T-helper 17 cell (primary cell): ENCODE data around the gene SNTG2. TPM values are rescaled to one million over a fixed set of nuclear protein-coding genes. Genes with fewer than 3 reads are reported as not detected.
"Not testable (repeated sequence)": the region's sequence is repeated elsewhere in the genome, so short reads cannot be mapped to it uniquely, and the experiment has no call there.

Source experiments
- ATAC-seq: fragments of 150-1000 bp; cut with Tn5 transposase; 2 replicates; pipeline ENCODE4 v1.10.0; 2021; ENCODE audit warnings: mild to moderate bottlenecking, moderate library complexity
- DNase-seq, 3 donors: peaks; one replicate each; pipeline versions ENCODE4 v3.0.0 to v3.0.0-alpha.2; 2020 to 2021
- H3K9me3 ChIP-seq: one replicate; pipeline ENCODE4 v1.7.0; 2013; ENCODE audit warnings: low read length, mild to moderate bottlenecking; ENCODE audit not compliant: control insufficient read depth, poor library complexity, severe bottlenecking
- H3K27ac Mint-ChIP-seq: one replicate; pipeline ENCODE4 v1.8.0; 2022; ENCODE audit warnings: mild to moderate bottlenecking, moderate library complexity, mixed read lengths
- H3K27me3 Mint-ChIP-seq: one replicate; pipeline ENCODE4 v1.8.0; 2022; ENCODE audit warnings: mixed read lengths
- H3K36me3 Mint-ChIP-seq: one replicate; pipeline ENCODE4 v1.8.0; 2022; ENCODE audit warnings: low read depth, mixed read lengths
- H3K4me1 Mint-ChIP-seq: one replicate; pipeline ENCODE4 v1.8.0; 2022; ENCODE audit warnings: mild to moderate bottlenecking, mixed read lengths
- H3K4me3 Mint-ChIP-seq: one replicate; pipeline ENCODE4 v1.8.0; 2022; ENCODE audit warnings: mild to moderate bottlenecking, moderate library complexity, mixed read lengths
- total RNA-seq, 4 donors: library from RNA in 2 of 4; stranded (reverse) in 2 of 4; gene quantifications; one replicate each; pipeline ENCODE4 v1.2.3 and lab custom pipeline; 2022 to 2026

SNTG2 gene
- total RNA-seq, 2 donors from 2014 or later: 2.0 to 6.3 TPM

DNA sequence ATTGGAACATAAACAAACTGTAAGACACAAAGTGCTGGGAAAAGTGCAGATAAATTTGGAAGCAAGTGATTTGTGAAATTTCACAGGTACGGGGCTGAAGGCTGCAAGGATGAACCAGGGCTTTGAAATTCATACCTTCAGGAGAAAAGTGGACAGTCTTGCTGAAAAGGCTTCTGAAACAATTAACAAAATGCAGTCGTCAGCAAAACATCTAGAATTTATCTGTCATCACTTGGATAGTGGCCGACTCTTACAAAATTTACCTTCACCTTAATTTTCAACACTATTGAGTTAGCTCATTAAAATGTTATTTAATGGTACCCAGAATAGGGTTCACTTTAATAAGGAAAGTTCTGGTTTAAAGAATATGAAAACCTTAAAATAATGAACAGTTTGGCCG is 138.3 kb downstream of the SNTG2 start:
- H3K4me3 Mint-ChIP-seq: no peak overlapping the region
- H3K36me3 Mint-ChIP-seq: no peaks in the 10 kb centered on the region
- H3K27ac Mint-ChIP-seq: no peak overlapping the region
- ATAC-seq (no peak), DNase-seq (no peak)
- no peaks in the 10 kb centered on the region for H3K9me3 ChIP-seq
- no peaks in the 10 kb centered on the region for H3K27me3 Mint-ChIP-seq
- H3K4me1 Mint-ChIP-seq: no peaks in the 10 kb centered on the region

DNA sequence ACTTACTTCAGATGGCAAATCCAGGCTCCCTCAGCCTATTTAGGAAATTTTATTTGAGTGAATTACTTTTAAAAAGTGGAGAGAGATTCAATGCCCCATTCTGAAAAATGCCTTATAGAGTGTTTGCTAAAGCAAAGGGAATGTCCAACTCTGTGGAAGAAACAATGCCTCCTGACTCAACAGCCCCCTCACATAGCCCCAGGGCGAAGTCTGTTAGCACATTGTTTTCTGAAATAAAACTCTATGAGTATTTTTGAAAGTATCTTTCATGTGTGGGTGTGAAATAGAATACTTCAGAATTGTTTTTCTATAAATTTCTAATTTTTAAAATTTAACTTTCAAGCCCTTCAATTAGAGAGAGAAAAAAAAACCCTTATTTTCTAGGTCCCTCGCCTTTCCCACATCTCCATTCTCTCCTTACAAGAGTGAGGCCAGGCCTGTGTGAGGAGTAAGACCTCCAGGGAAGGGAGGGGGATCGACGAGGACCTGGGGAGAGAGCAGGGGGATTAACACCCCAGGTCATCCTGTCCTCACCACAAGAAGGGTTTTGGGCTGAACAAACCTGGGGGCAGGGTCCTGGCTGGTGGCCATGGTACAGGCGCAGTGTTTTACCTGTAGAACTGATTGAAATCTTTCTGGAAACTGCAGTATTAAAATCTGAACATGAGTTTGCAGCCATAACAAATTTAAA is 141.4 kb downstream of the SNTG2 start:
- H3K36me3 Mint-ChIP-seq: no peaks in the 10 kb centered on the region
- peaks cover 4% of the 10 kb centered on the region for H3K4me1 Mint-ChIP-seq
- H3K27me3 Mint-ChIP-seq: no peaks in the 10 kb centered on the region
- ATAC-seq: no peak
- no peaks in the 10 kb centered on the region for H3K9me3 ChIP-seq
- no peak overlapping the region for H3K4me3 Mint-ChIP-seq
- no peak overlapping the region for H3K27ac Mint-ChIP-seq
- no peak for DNase-seq

DNA sequence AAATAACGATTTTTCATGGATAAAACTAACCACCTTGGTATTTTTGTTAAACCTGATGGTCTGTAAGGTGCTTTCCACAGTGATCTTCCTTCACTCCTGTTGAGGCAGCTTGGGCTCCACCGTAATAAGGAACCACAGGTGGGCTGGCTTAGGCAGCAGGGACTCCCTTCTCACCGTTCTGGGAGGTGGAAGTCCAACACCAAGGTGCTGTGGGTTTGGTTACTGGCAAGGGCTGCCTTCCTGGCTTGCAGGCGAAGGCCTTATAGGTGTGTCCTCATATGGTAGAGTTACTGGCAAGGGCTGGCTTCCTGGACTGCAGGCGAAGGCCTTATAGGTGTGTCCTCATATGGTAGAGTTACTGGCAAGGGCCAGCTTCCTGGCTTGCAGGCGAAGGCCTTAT is 143.0 kb downstream of the SNTG2 start:
- not testable (repeated sequence) for DNase-seq, H3K4me3 Mint-ChIP-seq, ATAC-seq, H3K4me1 Mint-ChIP-seq, H3K36me3 Mint-ChIP-seq, H3K27me3 Mint-ChIP-seq, H3K9me3 ChIP-seq
- H3K27ac Mint-ChIP-seq: peak overlapping the region; percentile 10

DNA sequence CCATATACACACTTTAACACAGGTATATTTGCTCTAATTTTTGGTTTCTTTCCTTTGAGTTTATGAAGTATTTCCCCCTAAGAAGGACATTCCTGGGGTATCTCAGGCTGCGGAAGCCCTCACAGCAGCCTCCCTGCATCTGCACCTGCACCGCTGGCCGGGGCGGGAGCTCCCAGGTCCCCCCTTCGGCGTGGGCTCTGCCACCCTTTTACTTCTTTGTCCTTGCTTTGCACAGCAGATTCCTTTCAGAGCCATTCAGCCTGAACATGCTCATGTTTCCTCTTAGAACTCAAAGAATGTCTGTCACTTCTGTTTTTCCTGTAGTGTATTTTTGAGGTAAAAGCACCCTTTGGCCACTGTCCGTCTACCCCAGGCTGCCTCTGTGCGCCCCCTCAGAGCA is 146.5 kb downstream of the SNTG2 start:
- H3K4me1 Mint-ChIP-seq: peaks cover 9% of the 10 kb centered on the region
- ATAC-seq: no peak
- no peaks in the 10 kb centered on the region for H3K27me3 Mint-ChIP-seq
- DNase-seq: no peak
- H3K27ac Mint-ChIP-seq: no peak overlapping the region
- H3K4me3 Mint-ChIP-seq: no peak overlapping the region
- no peaks in the 10 kb centered on the region for H3K9me3 ChIP-seq
- peaks cover 3% of the 10 kb centered on the region for H3K36me3 Mint-ChIP-seq

DNA sequence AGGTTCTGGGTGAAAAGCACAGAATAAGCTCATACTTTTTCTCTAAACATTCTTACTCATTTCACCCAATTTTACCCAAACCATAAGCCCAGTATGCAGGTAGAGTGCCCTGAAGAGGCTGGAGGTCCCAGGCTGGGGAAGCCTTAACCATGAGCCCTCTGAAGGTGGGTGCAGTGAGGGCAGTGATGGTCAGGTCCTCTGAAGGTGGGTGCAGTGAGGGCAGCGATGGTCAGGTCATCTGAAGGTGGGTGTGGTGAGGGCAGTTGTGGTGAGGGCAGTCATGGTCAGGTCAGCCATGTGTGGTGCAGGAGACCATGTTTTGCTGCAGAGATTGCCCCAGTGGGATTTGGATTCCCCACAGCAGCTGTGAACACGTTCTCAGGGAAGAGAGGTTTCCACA is 148.8 kb downstream of the SNTG2 start:
- Mint-ChIP-seq H3K27me3 (no peaks in the 10 kb centered on the region), H3K4me1 (peaks cover 12% of the 10 kb centered on the region), H3K4me3 (no peak overlapping the region), H3K27ac (no peak overlapping the region), H3K36me3 (peaks cover 3% of the 10 kb centered on the region)
- DNase-seq (no peak), ATAC-seq (no peak)
- H3K9me3 ChIP-seq: no peaks in the 10 kb centered on the region

DNA sequence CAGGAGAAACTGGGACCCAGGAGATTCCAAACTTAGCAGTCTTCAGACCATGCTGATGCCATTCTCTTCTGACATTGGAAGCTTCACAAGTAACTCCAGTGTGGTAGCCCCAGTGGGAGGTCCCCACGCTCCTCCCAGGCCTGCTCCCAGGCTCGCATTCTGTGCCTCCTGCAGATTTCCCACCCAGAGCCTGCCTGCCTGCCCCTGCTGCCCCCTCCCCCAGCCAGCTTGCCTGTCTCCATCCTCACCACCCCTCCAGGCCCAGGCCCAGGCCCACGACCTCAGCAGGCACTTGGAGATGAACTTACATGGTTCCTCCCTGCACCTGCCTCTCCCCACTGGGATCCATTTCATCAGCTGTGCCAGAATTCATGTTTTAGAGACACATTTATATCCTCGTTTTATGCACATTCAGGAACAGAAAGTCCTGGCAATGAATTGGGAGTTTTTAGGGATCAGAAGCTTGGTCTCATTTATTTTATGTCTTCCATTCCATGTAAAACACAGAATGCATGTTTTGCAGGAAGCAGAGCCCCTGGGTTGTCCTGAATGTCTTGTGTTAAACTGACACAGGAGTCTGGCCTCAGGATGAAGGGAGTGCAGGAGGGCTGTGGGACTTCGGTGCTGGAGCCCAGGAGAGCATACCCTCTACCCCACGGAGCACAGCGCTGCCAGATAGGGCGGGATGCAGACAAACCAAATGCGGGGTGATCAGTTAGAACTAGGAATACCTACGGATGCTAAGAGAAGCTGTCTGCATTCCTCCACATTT is 150.5 kb downstream of the SNTG2 start:
- Mint-ChIP-seq H3K27me3 (no peaks in the 10 kb centered on the region), H3K27ac (no peak overlapping the region), H3K4me3 (no peak overlapping the region), H3K36me3 (peaks cover 6% of the 10 kb centered on the region), H3K4me1 (peaks cover 8% of the 10 kb centered on the region)
- no peaks in the 10 kb centered on the region for H3K9me3 ChIP-seq
- ATAC-seq (no peak), DNase-seq (no peak)

DNA sequence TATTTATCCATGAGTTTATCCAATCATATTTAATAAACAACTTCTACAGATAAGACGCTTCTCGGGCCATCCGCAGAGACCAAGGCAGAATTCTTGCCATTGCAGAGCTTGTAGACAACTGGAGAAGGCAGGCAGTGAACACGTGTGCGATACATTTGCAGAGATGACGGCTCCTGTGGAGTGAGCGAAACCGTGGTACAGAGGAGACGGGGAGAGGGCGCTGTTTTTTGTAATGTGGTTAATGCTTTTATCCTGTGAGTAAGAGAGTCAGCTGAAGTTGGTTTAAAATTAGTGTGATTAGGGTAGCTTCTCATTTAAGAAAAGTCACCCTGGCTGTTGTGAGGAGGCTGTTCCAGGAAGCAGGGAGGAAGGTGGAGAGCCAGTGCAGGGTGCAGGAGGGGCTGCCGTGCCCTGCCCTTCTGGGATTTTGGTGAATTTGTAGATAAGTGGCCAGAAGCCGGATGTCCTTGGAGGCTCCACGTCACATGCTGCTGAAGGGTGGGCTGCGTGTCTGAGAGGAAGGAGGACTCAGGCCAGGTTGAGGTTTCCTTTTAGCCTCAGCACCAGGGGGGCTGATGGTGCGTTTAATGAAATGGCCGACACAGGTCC is 151.4 kb downstream of the SNTG2 start:
- ATAC-seq (no peak), DNase-seq (no peak)
- no peaks in the 10 kb centered on the region for H3K9me3 ChIP-seq
- Mint-ChIP-seq H3K27me3 (no peaks in the 10 kb centered on the region), H3K4me1 (peaks cover 8% of the 10 kb centered on the region), H3K27ac (no peak overlapping the region), H3K36me3 (peaks cover 6% of the 10 kb centered on the region), H3K4me3 (no peak overlapping the region)

DNA sequence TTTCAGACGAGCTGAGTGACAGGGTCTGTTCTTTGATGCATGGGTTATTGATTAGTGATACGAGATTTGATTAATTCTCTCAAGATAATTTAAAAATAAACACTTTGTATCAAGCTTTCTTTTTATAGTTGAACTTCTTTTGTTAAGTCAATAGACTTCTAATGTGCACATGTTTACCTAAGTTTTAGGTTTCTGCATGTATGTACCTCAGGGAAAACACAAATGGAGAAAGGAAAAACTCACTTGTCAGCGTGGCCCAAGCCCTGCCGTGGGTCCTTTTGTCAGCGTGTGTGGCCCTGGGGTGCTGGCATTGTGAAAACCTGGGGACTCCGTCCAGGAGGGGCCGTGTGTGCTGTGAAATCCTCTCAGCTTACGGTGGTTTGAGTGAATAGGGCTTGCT is 153.7 kb downstream of the SNTG2 start:
- H3K9me3 ChIP-seq: no peaks in the 10 kb centered on the region
- Mint-ChIP-seq H3K27me3 (no peaks in the 10 kb centered on the region), H3K4me1 (peaks cover 6% of the 10 kb centered on the region), H3K36me3 (peaks cover 5% of the 10 kb centered on the region), H3K27ac (no peak overlapping the region), H3K4me3 (no peak overlapping the region)
- no peak for DNase-seq
- ATAC-seq: no peak

DNA sequence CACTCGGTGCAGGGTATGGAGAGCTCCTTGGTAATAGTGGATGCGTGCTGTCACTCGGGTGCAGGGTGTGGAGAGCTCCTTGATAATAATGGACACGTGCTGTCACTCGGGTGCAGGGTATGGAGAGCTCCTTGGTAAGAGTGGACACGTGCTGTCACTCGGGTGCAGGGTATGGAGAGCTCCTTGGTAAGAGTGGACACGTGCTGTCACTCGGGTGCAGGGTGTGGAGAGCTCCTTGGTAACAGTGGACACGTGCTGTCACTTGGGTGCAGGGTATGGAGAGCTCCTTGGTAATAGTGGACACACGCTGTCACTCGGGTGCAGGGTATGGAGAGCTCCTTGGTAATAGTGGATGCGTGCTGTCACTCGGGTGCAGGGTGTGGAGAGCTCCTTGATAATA is 155.7 kb downstream of the SNTG2 start:
- H3K9me3 ChIP-seq, H3K4me3 Mint-ChIP-seq, H3K4me1 Mint-ChIP-seq, H3K36me3 Mint-ChIP-seq, DNase-seq, H3K27ac Mint-ChIP-seq, H3K27me3 Mint-ChIP-seq, ATAC-seq: not testable (repeated sequence)

DNA sequence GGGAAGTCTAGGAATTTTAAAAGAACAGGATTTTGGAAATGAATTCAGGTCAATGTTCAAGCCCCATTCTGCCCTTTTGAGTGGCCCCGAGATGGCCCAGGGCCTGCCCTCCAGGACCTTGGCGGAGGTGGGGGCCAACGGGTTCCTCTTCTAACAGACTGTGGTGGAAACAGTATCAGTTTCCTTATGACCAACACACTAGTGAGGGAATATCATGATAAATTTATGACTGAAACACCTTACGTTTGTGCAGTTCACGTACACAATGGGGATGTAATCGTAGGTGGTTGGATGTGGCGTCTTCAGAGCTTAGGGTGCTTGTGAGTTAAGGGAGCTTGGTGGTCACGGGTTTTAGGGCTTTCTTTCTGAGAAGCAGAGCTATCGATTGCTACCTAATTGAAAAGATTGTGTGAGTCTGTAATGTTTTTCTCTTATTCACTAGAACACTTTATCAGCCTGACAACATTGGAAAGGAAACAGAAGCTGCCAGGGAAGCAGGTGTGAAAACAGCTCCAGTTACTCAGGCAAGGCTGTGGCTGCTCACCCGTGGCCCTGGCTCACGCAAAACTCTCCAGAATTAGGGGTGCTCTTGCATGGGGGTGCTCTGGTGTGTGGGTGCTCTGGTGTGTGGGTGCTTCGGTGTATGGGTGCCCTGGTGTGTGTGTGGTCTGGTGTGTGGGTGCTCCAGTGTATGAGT is 165.3 kb downstream of the SNTG2 start:
- peaks cover 3% of the 10 kb centered on the region for H3K9me3 ChIP-seq
- H3K27ac Mint-ChIP-seq: no peak overlapping the region
- no peak overlapping the region for H3K4me3 Mint-ChIP-seq
- H3K36me3 Mint-ChIP-seq: no peaks in the 10 kb centered on the region
- no peak for ATAC-seq
- no peaks in the 10 kb centered on the region for H3K4me1 Mint-ChIP-seq
- H3K27me3 Mint-ChIP-seq: no peaks in the 10 kb centered on the region
- DNase-seq: no peak

DNA sequence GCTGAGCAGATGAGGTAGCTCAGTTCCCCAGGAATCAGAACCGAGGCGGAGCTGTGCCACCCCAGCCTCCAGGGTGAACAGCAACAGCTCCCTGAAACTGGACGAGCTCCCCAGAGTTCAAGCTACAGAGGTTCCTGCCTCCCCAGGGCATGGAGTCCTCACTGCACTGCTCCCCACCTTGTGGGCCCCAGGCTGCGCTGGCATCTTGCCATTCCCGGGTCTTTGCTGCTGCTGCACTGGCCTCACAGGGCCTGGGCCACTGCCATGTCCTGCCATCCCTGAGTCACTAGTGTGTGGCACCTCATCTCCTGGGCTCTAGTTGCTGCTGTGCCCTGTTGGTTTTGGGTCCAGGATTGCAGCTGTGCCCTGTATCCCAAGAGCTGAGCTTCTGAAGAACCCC is 166.9 kb downstream of the SNTG2 start:
- Mint-ChIP-seq H3K4me3 (no peak overlapping the region), H3K36me3 (no peaks in the 10 kb centered on the region), H3K27ac (no peak overlapping the region), H3K27me3 (no peaks in the 10 kb centered on the region), H3K4me1 (no peaks in the 10 kb centered on the region)
- DNase-seq: no peak
- ATAC-seq: no peak
- H3K9me3 ChIP-seq: no peaks in the 10 kb centered on the region

DNA sequence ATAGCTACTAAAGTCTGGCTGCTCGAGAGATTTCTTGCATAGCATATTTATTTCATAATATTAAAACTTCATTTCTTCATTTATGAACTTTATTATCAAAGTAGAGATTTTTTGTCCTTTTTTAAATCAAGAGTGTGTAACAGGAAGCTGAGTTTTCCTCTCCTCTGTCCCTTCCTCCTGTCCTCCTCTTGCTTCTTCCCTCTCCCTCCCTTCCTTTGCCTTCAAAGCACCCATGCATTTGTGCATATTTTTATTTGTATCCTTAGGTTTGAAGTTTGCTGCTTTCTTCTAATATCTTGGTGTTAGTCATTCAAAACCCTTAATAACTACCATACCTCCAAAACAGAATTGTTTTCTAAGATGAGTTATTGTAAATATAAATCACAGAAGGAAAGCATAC is 174.6 kb downstream of the SNTG2 start:
- Mint-ChIP-seq H3K4me1 (peaks cover 4% of the 10 kb centered on the region), H3K27ac (peak overlapping the region; percentile 4), H3K36me3 (no peaks in the 10 kb centered on the region), H3K27me3 (no peaks in the 10 kb centered on the region), H3K4me3 (no peak overlapping the region)
- H3K9me3 ChIP-seq: no peaks in the 10 kb centered on the region
- no peak for ATAC-seq
- no peak for DNase-seq

DNA sequence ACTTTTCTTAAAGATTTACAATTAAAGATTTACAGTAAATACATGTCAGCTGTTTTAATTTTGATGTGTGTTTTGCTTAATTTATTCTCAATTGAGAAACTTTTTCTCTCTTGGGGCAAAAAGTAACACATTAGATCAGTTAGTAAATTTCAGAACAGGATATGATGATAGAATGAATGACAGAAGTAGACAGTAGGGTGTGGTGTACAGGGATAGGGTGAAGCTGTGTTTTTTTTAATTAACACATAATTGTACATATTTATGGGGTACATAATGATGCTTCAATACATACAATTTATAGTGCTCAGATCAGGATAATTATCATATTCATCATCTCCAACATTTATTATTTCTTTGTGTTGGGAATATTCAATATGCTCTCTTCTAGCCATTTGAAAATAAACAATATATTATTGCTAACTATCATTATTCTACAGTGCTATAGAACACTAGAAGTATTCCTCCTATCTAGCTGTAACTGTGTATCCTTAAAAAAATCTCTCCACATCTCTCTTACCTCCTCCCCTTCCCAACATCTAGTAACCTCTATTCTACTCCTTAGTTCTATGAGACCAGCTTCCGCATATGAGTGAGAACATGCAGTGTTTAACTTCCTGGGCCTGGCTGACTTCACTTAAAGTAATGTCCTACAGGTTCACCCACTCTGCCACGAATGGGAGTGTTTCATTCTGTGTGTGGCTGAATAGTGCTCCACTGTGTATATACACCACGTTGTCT is 175.2 kb downstream of the SNTG2 start:
- Mint-ChIP-seq H3K36me3 (no peaks in the 10 kb centered on the region), H3K4me1 (peaks cover 4% of the 10 kb centered on the region), H3K27ac (peak overlapping the region; percentile 4), H3K4me3 (no peak overlapping the region), H3K27me3 (no peaks in the 10 kb centered on the region)
- DNase-seq (no peak), ATAC-seq (no peak)
- no peaks in the 10 kb centered on the region for H3K9me3 ChIP-seq
